GM12874 (cell line): ENCODE measurements around the gene ZDHHC7.

Experiments used
- CTCF ChIP-seq: IDR thresholded peaks from 2 replicates; pipeline ENCODE4 v1.5.1; 2011; ENCODE audit warnings: low read depth, mild to moderate bottlenecking, control low read depth, low read length, moderate library complexity; ENCODE audit not compliant: insufficient read depth

The ZDHHC7 gene

GRCh38 chr16:84973776-84974523, 37.4 kb downstream of the ZDHHC7 start:
- no peak for TF ChIP-seq CTCF

GRCh38 chr16:84973236-84973635, 38.1 kb downstream of the ZDHHC7 start:
- no peak for TF ChIP-seq CTCF

- TF ChIP-seq CTCF: peak; percentile 92
Measured at GRCh38 chr16:84970447-84971127, 40.7 kb downstream of the ZDHHC7 start.

GRCh38 chr16:84967828-84968227, 43.5 kb downstream of the ZDHHC7 start:
- no peak for TF ChIP-seq CTCF

- TF ChIP-seq CTCF: no peak
Measured at GRCh38 chr16:84965428-84966415, 45.6 kb downstream of the ZDHHC7 start.

- TF ChIP-seq CTCF: no peak
Measured at GRCh38 chr16:84964386-84965128, 46.8 kb downstream of the ZDHHC7 start.
